Aortic smooth muscle cell (primary cell): ENCODE data around the gene TCEA2. TPM values are rescaled to one million over a fixed set of nuclear protein-coding genes. Genes with fewer than 3 reads are reported as not detected.

ENCODE experiments used
- total RNA-seq: library from RNA; depleted of rRNA; stranded (reverse); fragments of >200 nt; gene quantifications from 2 replicates; pipeline ENCODE4 v1.2.3, GENCODE V29; 2014

TCEA2 gene
- total RNA-seq: 28.1 and 29.8 TPM in 2 replicates

DNA sequence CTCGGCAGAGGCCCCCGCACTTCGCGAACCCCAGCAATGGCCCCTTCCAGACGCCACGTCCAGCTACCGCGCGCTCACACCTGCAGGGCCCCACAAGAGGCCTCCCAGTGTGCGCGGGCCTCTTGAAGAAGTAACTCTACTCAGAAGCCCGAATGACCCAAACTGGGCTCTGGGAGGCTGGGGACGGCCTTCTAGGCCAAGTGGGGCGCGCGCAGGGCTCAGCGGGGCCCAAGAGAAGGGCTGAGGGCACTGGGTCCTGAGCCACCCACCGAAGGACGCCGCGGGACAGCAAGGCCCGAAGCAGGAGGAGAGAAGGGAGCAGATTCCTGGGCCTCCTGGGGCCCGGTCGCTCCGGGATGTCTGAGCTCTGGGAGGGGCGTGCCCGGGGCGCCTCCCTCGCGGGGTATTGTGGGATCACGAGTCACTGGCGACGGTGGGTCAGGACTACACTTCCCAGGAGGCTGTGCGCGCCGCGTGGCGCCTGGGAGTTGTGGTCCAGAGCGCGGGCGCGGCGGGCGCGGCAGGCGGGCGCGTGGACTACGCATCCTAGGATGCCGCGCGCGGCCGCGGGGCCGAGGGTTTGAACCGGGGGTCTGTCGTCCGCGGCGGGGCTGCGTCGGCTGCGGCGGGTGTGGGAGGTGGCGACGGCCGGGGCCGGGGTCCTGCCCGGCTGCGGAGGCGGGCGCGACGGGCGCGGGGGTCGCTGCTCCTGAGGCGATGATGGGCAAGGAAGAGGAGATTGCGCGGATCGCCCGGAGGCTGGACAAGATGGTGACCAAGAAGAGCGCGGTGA is at the start of gene TCEA2:
Gene TCEA2, plus strand, starts transcription at position 603 of the 793 bp plus-strand sequence. Its CDS starts 115 bp downstream, at position 718.

DNA sequence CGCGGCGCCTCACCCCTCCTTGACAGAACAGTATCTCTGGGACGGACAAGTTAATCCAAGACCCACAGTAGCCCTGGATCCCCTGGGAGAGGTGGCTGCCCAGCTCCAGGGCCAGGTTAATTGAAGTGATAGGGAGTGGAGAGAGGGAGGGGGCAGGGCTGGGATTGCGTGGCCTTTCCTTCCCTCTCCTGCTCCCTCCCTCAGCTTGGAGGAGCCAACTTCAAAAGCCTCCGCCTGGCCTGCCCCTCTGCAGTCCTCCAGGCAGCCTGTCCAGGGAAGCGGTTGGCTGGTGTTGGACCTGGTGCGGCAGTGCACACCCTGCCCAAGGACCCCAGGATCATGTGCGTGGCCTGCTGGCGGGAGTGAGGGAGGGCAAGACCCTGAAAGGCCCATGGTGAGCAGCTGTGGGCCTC is 27.1 kb upstream of the TCEA2 start, which contains the start of gene C20orf204:
Gene C20orf204, plus strand, starts transcription at position 250 of the 413 bp plus-strand sequence. Its CDS starts 142 bp downstream, at position 392.

GRCh38 chr20:64049060-64049877 is 13.7 kb upstream of the TCEA2 start, which contains the start of gene SOX18:
SOX18 (minus strand) TSS chr20:64049639; CDS start chr20:64049516, 123 bp downstream.

GRCh38 chr20:64079273-64080012 is 16.4 kb downstream of the TCEA2 start, which contains the start of gene RGS19:
RGS19 (minus strand) TSS chr20:64079518; CDS start chr20:64076886, 2,632 bp downstream.

GRCh38 chr20:64080013-64080812 is 17.2 kb downstream of the TCEA2 start, which contains the start of gene OPRL1:
OPRL1 (plus strand) TSS chr20:64080082; CDS start chr20:64092721, 12,639 bp downstream.

DNA sequence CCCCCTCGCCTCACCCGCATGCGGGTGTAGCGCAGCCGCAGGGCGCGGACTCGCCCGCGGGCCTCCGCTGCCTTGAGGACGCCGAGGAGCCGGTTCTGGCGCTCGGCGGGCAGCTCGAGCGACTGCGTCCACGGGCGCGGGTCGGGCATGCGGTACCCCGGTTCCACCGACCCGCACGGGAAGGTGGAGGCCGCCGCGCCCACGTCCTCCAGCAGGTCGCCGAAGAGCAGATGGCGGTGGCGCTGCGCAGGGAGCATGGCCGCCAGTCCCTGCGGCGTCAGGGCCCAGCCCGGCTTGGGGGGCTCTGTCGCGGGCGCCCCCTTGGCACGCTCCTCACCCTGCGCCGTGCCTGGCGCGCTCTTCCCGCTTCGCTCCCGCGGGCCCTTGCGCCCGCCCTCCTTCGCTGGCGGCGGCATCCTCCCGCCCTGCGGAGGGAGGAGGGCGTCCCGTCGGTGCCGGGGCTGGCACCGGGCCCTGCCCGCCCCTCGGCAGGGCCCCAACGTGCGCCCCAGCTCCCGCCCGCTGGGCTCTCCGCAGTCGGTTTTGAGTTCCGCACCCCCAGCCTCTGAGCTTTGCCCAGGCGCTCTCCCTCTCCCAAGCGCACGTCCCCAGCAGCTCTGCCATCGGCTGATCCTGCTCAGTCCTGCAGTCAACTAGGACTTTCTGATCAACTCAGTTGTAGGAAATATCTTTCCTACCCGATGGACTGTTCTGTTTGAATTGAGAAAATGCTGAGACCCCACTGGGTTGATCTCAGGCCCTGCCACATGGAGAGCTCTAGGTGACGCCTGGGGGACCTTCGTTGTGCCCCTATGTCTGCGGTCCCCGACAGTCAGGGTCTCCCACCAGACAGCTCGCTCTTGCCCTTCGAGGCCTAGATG is 21.0 kb downstream of the TCEA2 start, which contains the start of gene LKAAEAR1:
Gene LKAAEAR1, minus strand, starts transcription at position 595 of the 881 bp plus-strand sequence. Its CDS starts 179 bp downstream, at position 416.

GRCh38 chr20:64106981-64107735 is 44.2 kb downstream of the TCEA2 start, which contains the start of gene NPBWR2:
NPBWR2 (minus strand) TSS chr20:64107565; CDS start chr20:64106831, 734 bp downstream.

Other genes starting within 250 kb of the TCEA2 start
- 1.9 and 3.3 TPM in 2 replicates for gene ZBTB46, start 231.9 kb upstream of the TCEA2 start, total RNA-seq
- gene ABHD16B, start 201.7 kb upstream of the TCEA2 start, total RNA-seq: not detected in 2 replicates
- 139 and 147 TPM in 2 replicates for gene TPD52L2, start 197.9 kb upstream of the TCEA2 start, total RNA-seq
- 61.3 and 81.0 TPM in 2 replicates for gene DNAJC5, start 168.1 kb upstream of the TCEA2 start, total RNA-seq
- gene UCKL1, start 106.8 kb upstream of the TCEA2 start, total RNA-seq: 15.7 and 19.2 TPM in 2 replicates
- gene ZNF512B, start 93.3 kb upstream of the TCEA2 start, total RNA-seq: 7.0 and 7.2 TPM in 2 replicates
- gene SAMD10, start 83.6 kb upstream of the TCEA2 start, total RNA-seq: 1.2 and 1.4 TPM in 2 replicates
- gene PRPF6, start 82.1 kb upstream of the TCEA2 start, total RNA-seq: 80.3 and 82.0 TPM in 2 replicates
- 0.75 and 1.1 TPM in 2 replicates for gene C20orf204, start 27.0 kb upstream of the TCEA2 start, total RNA-seq
- gene SOX18, start 13.6 kb upstream of the TCEA2 start, total RNA-seq: 0.56 and 0.66 TPM in 2 replicates
- gene RGS19, start 16.3 kb downstream of the TCEA2 start, total RNA-seq: 5.7 and 8.0 TPM in 2 replicates
- 0.40 and 1.4 TPM in 2 replicates for gene OPRL1, start 16.9 kb downstream of the TCEA2 start, total RNA-seq
- not detected in 2 replicates for gene LKAAEAR1, start 21.2 kb downstream of the TCEA2 start, total RNA-seq
- gene NPBWR2, start 44.4 kb downstream of the TCEA2 start, total RNA-seq: not detected in 2 replicates
- not detected in 2 replicates for gene MYT1, start 101.3 kb downstream of the TCEA2 start, total RNA-seq
- 37.7 and 53.3 TPM in 2 replicates for gene PCMTD2, start 192.6 kb downstream of the TCEA2 start, total RNA-seq